MG63 (cell line): ENCODE data around the gene OTULIN. TPM values are rescaled to one million over a fixed set of nuclear protein-coding genes. Genes with fewer than 3 reads are reported as not detected.
A peak's percentile ranks its signal among the peaks of the same experiment; 100 is the strongest.

Experiments used
- DNase-seq: peaks from one replicate; pipeline ENCODE4 v3.0.0-alpha.2; 2020
- H3K27me3 ChIP-seq: fragments of 250-450 bp; sonication (Bioruptor Pico); 2 replicates; pipeline ENCODE4 v1.5.1; 2020; ENCODE audit warnings: mild to moderate bottlenecking, moderate library complexity
- H3K36me3 ChIP-seq: fragments of 250-450 bp; sonication (Bioruptor Pico); 2 replicates; pipeline ENCODE4 v1.5.1; 2020; ENCODE audit warnings: mild to moderate bottlenecking, moderate library complexity
- H3K4me3 ChIP-seq: fragments of 250-450 bp; sonication (Bioruptor Pico); 2 replicates; pipeline ENCODE4 v1.5.1; 2020; ENCODE audit warnings: mild to moderate bottlenecking, moderate library complexity
- H3K9me3 ChIP-seq: fragments of 250-450 bp; sonication (Bioruptor Pico); 2 replicates; pipeline ENCODE4 v1.5.1; 2020; ENCODE audit warnings: mild to moderate bottlenecking, moderate library complexity
- total RNA-seq: library from RNA; depleted of rRNA; stranded (reverse); fragments of >200 nt; shearing (Covaris generic); gene quantifications from 2 replicates; pipeline ENCODE4 v1.2.3, GENCODE V29; 2014; ENCODE audit warnings: low replicate concordance

OTULIN gene
- total RNA-seq, 1 experiment from 2014 or later, result 19.1 TPM

GRCh38 chr5:14702238-14702839 lies 37.8 kb downstream of the OTULIN start:
- H3K27me3 ChIP-seq, result no peaks in the 10 kb centered on the region
- H3K9me3 ChIP-seq, result no peaks in the 10 kb centered on the region
- no peak for DNase-seq
- peaks cover 81% of the 10 kb centered on the region for H3K36me3 ChIP-seq
- no peak overlapping the region for H3K4me3 ChIP-seq

DNA sequence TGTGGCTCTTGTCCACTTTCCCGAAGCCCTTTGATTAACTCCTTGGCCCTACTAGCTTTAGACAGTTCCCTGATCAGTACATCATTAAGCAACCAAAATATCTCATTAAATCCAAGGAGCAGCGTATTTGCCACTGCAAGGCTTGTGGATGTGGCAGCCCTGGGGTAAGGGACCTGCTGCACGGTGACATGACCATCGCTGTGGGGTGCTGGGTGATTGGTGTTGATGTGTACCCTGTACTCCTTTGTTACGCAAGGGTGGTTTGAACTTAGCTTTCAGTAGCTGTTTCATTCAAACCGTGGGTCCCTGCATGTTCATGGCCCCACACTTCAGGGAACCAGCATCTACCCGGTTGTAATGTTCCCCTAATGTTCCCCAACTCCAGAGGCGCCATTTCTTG lies 41.0 kb downstream of the OTULIN start:
- DNase-seq, result no peak
- no peaks in the 10 kb centered on the region for H3K9me3 ChIP-seq

DNA sequence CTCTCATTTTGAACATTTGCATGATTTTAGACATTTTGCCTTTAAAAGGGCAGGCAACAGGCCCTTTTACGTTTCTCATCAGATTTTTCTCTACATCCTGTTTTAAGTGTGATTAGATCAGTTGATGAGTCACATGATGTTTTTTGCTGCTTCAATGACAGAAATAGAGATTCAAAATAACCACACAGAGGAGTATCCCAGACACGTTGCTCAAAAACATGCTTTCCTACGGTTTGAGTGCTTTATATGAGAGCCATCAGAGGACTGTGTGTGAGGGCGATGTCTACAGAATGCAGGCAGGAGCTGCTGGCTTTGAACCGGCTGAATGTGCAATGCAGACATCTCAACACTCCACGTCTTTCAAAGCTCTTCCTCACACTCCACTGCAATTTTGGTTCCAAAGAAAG lies 42.1 kb downstream of the OTULIN start:
- H3K9me3 ChIP-seq, result no peaks in the 10 kb centered on the region
- H3K27me3 ChIP-seq, result no peaks in the 10 kb centered on the region
- H3K4me3 ChIP-seq, result no peak overlapping the region
- H3K36me3 ChIP-seq, result peaks cover 80% of the 10 kb centered on the region
- no peak for DNase-seq

More for the DNA sequence above, 41.0 kb downstream of the OTULIN start:
- H3K4me3 ChIP-seq, result no peak overlapping the region
- no peaks in the 10 kb centered on the region for H3K27me3 ChIP-seq
- H3K36me3 ChIP-seq, result peaks cover 81% of the 10 kb centered on the region

DNA sequence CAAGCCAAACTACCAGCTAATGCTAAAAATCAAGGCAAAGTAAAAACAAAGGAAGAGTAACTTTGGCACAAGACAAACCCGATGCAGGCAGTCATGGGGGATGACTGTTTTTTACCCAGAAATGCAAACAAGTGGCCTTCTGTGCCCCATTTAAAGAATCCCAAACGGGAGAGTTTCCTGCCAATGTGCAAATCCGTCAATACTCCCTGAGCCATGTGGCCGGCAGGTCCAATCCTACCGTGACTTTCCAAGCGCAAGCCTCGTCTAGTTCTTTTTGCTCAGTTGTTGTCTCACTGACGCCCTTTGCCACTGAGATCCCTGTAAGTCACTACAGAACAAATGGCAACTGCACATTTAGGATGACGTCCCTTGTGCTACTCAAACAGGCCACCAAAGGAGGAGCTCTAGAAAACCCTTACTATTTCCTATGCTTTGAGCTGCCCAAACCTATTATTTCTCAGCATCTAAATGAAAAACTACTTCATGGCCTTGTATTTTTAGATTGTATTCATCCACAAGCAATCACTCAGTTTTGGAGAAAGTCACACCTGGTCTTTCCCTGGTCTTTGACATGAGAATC lies 43.4 kb downstream of the OTULIN start:
- no peak for DNase-seq
- Histone ChIP-seq H3K36me3 (peaks cover 85% of the 10 kb centered on the region), H3K27me3 (no peaks in the 10 kb centered on the region), H3K4me3 (no peak overlapping the region), H3K9me3 (no peaks in the 10 kb centered on the region)

GRCh38 chr5:14708551-14708950 lies 44.0 kb downstream of the OTULIN start:
- Histone ChIP-seq H3K27me3 (no peaks in the 10 kb centered on the region), H3K4me3 (no peak overlapping the region), H3K9me3 (no peaks in the 10 kb centered on the region), H3K36me3 (peaks cover 87% of the 10 kb centered on the region)
- no peak for DNase-seq

DNA sequence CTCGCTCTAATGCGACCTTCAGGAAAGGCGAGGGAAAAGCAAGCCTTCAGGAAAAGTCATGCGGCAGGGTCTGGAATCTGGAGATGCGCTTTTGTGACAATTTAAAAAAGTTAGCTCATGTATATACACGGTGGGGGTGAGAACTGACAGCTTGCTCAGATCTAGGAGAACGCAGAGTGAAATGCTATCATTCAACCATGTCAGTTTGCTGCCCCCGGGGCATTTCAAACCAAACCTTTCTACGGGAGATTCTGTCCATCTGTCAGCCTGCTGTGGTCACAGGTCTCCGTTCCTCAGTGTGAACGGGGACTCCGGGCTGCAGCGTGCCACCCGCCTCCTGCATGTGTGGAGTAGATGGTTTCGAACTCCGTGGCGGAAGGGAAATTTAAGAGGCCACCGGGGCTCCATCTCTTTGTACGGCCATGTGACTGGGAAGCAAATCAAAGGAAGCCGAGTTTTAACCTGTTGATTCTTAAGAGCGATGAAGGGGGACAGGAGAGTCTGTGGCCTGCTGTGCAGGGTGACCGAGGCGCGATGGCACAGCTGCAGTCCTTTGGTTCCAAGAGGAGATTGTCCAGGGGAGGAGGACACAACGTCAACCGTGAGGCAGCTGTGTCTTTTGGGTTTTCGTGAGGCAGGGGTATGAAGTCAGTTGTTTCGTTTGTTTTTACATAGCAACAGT lies 45.9 kb downstream of the OTULIN start:
- no peak overlapping the region for H3K4me3 ChIP-seq
- no peak for DNase-seq
- H3K27me3 ChIP-seq, result no peaks in the 10 kb centered on the region
- H3K9me3 ChIP-seq, result no peaks in the 10 kb centered on the region
- H3K36me3 ChIP-seq, result peaks cover 92% of the 10 kb centered on the region

GRCh38 chr5:14712131-14712530 lies 47.6 kb downstream of the OTULIN start:
- H3K9me3 ChIP-seq, result no peaks in the 10 kb centered on the region
- H3K36me3 ChIP-seq, result peaks cover 90% of the 10 kb centered on the region
- no peak overlapping the region for H3K4me3 ChIP-seq
- DNase-seq, result no peak
- H3K27me3 ChIP-seq, result no peaks in the 10 kb centered on the region

- H3K9me3 ChIP-seq, result no peaks in the 10 kb centered on the region
- DNase-seq, result no peak
- peaks cover 89% of the 10 kb centered on the region for H3K36me3 ChIP-seq
Measured at GRCh38 chr5:14712666-14713065, 48.1 kb downstream of the OTULIN start.

DNA sequence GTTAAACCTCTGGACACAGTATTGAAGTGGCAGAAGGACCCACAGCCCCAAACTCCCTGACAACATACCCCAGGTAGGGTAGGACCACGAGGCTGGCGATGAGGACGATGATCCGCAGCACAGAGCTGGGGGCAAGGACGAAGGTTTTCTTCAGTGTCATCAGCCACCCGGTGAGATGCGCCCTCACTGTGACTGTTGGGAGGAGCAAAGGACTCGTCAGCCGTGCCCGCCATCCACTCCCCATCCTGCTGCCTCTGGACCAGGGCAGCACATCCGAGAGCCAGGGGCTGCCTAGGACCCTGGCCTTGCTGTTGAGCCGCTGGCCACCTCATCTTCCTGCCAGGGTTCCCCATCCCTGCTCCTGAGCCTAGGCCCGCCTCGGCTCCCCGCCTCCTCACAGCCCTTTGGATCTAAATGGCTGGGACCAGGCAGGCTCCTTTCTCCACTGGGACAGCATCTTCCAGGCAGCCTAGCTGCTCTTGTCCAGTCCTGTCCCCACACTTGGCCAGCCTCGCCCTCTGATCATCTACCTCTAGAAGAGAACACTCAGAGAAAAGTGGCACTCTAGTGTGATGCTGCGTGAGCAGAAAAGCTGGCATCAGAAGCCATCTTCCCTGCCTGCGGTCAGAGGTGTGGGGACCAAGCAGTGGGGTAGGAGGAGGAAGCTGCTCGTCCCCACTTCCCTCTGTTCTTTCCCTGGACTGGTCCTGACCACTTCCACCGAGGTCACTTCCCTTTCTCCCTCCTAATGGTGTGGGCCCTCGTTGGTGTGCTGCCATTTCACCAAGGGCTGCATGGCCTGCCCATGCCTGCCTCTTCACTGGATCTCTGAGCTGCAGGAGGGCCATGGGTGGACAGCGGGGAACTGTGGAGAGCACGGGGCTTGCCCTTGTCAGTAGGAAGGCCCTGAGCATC lies 49.2 kb downstream of the OTULIN start:
- H3K4me3 ChIP-seq, result no peak overlapping the region
- no peak for DNase-seq
- peaks cover 78% of the 10 kb centered on the region for H3K36me3 ChIP-seq
- no peaks in the 10 kb centered on the region for H3K27me3 ChIP-seq
- H3K9me3 ChIP-seq, result no peaks in the 10 kb centered on the region

More at GRCh38 chr5:14712666-14713065, 48.1 kb downstream of the OTULIN start:
- H3K4me3 ChIP-seq, result no peak overlapping the region
- H3K27me3 ChIP-seq, result no peaks in the 10 kb centered on the region

DNA sequence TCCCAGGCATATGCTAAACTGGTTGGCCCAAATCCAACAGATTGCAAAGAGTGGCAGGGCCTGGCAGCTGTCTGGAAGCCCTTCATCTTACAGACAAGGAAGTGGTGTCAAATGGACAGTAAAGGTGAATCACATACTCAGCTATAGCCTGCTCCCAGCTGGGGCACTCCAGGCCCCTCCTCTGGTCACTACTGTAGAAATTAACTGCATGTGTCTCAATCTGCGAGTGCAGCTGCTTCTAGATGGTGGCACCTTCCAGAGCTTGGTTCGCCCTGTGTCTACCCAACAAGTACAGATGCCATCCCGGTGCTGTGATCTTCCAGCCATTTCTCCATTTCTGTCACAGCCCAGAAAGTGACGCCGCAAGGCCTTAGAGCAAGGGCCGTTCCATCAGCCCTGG lies 50.2 kb downstream of the OTULIN start:
- no peak for DNase-seq
- Histone ChIP-seq H3K9me3 (no peaks in the 10 kb centered on the region), H3K4me3 (no peak overlapping the region), H3K27me3 (no peaks in the 10 kb centered on the region), H3K36me3 (peaks cover 70% of the 10 kb centered on the region)

GRCh38 chr5:14715481-14715880 lies 51.0 kb downstream of the OTULIN start:
- Histone ChIP-seq H3K36me3 (peaks cover 63% of the 10 kb centered on the region), H3K4me3 (no peak overlapping the region), H3K27me3 (no peaks in the 10 kb centered on the region), H3K9me3 (no peaks in the 10 kb centered on the region)
- no peak for DNase-seq

DNA sequence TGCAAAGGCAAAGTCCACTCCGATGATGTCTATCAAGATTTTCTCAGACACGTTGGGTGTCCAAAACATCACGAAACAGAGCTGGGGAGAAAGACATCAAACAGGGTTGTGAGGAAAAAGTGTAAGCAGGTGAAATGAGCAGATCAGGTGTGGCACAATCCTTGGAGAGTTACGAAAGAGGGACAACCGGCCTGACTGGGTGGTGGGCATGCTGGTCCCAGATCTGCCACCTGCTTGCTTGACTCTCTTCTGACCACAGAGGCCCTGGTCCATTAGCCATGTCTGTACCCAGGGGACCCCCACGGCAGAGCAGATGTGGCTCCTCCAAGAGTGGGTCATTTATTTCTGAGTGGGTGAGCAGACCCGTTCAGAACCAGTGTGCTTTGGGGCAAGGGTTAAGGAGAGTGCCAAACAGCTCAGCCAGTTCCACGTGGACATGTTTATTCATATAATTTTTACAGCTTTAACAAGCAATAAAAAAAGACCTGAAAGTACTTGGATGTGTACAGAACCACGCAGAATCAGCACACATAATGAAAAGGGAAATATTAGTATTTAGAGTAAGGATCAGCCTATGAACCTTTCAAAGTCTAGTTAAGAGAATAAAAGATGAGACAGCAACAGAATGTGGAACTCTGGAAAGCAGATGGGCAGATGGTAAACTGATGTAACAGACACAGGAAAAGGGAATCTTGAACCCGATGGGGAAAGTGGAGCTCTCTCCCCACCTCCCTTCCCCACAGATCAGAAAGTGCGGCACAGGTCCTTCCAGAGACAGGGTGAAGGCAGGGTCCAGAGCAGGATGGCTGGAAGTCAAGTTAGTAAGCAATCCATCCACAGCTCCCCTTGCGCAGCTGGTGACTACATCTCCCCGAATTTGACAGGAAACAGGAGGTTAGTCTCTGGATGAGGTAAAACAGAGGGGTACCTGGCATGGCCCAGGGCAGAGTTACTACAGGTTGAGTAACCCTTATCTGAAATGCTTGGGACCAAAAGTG lies 52.5 kb downstream of the OTULIN start:
- Histone ChIP-seq H3K9me3 (no peaks in the 10 kb centered on the region), H3K4me3 (no peak overlapping the region), H3K27me3 (no peaks in the 10 kb centered on the region), H3K36me3 (peaks cover 49% of the 10 kb centered on the region)
- no peak for DNase-seq

DNA sequence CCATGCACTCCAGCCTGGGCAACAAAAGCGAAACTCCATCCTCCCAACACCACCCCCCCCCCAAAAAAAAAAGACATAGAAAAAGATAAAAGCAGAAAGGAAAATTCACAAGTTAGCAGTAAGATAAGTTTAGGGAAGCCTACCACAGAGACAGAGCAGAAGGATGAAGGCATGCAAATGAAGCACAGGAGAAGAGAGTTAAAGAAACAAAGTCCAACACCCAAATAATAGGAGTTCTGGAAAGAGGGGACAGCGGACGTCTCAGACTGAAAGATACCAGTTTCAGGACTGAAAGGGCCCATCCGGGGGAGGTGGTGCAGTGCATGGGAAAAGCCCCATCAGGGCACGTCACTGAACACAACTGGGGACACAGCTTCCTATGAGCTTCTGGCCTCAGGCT lies 54.3 kb downstream of the OTULIN start:
- H3K9me3 ChIP-seq, result peaks cover 1% of the 10 kb centered on the region; the same call in 1 of the 2 replicates
- DNase-seq, result no peak
- peaks cover 31% of the 10 kb centered on the region for H3K36me3 ChIP-seq
- H3K27me3 ChIP-seq, result no peaks in the 10 kb centered on the region
- H3K4me3 ChIP-seq, result no peak overlapping the region

DNA sequence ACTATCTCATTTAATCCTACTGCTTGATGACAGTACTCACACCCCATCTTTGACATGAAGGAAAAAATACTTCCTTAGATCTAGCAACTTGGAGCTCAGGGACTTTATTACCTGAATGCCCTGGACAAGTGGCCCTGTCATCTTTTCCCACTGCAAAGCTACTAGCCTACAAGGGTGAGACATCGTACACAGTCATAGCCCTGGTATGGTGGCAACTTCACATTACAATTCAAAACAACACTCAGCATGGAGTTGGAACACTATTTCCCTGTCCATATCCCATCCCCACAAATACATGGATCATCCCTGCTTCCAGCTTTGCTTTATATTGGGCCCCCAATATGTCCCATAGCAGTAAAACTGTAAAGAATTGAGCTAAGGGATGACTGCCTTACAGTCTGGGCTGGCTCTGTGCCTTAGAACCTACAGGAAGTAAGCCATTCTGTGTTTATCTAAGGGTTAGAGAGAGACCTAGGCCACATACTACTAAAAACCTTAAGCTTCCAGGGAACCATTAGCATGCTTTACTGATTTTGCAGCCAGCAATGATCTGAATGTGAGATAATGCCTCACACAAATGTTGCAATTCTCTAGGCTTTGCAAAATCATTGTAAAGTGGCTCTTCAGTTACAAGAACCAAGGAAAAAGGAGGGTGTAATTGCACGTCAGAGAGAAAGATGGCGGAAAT lies 55.9 kb downstream of the OTULIN start:
- Histone ChIP-seq H3K27me3 (no peaks in the 10 kb centered on the region), H3K36me3 (peaks cover 15% of the 10 kb centered on the region), H3K9me3 (peaks cover 5% of the 10 kb centered on the region; the same call in 1 of the 2 replicates), H3K4me3 (no peak overlapping the region)
- DNase-seq, result peak; percentile 26

DNA sequence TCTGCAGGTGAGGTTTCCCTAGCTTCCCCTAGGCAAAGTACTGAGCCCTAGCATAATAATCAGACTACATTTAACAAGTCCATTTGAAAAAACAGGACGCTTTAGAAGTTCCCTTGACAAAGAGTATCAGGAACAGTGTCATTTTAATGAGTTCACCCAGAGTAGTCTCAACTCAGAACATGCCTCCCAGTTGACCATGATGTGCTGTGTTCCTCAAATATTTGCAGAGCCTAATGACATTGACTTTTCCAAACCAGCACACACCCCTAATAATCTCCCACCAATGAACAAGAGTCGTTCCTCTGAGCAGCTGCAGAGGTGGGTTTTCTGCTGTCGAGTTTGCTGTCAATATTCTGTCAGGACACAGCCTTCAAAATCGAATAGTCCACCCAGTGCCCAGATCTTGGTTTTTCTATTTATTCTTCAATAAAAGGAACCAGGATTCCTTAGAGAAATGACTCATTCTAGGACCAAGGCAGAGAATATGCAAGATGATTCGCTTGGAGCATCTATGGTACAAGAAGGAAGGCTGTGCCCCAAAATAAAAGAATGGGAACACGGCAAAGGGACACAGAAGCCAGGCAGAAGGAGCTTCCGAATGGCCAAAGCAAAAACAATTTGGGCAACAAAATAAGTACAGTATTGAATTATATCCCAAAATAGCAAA lies 57.6 kb downstream of the OTULIN start:
- Histone ChIP-seq H3K4me3 (no peak overlapping the region), H3K36me3 (no peaks in the 10 kb centered on the region; the same call in 1 of the 2 replicates), H3K9me3 (peaks cover 5% of the 10 kb centered on the region; the same call in 1 of the 2 replicates), H3K27me3 (no peaks in the 10 kb centered on the region)
- DNase-seq, result no peak
